Hepatocyte (in vitro differentiated cells): Measurements from ENCODE around the gene ADCY1.

Experiments
- EZH2 ChIP-seq: fragments of 200-600 bp; sonication (generic); IDR thresholded peaks from 2 replicates; pipeline ENCODE4 v1.6.1; 2016; ENCODE audit warnings: antibody characterized with exemption, mild to moderate bottlenecking, borderline replicate concordance
- EZH2phosphoT487 ChIP-seq: fragments of 200-600 bp; sonication (generic); IDR thresholded peaks from one replicate; pipeline ENCODE4 v1.6.1; 2018; ENCODE audit warnings: antibody characterized with exemption, mild to moderate bottlenecking, low read depth, moderate library complexity; ENCODE audit not compliant: unreplicated experiment, severe bottlenecking
- TF ChIP-seq, protein P1 (sequence below): fragments of 200-600 bp; sonication (generic); IDR thresholded peaks from 2 replicates; pipeline ENCODE4 v1.5.1; 2016; ENCODE audit warnings: antibody characterized with exemption, mild to moderate bottlenecking; ENCODE audit not compliant: poor library complexity

DNA sequence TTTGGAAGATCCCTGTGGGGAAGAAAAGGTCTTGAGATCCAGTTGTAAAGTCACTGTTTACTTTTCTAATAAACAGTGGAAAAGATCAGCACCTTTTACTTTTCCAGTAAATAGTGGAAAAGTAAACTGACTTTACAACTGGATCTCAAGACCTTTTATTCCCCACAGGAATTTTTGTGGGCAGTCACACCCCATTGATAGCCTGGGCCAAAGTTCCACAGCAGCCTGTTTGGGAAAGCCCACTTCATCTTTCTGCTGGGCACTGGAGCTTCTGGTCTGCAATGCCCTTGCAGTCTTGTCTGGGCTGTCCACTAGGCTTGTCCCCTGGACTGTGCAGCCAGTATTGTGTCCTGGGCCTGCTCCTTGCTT lies 50.2 kb downstream of the ADCY1 start:
- TF ChIP-seq, protein P1, sequence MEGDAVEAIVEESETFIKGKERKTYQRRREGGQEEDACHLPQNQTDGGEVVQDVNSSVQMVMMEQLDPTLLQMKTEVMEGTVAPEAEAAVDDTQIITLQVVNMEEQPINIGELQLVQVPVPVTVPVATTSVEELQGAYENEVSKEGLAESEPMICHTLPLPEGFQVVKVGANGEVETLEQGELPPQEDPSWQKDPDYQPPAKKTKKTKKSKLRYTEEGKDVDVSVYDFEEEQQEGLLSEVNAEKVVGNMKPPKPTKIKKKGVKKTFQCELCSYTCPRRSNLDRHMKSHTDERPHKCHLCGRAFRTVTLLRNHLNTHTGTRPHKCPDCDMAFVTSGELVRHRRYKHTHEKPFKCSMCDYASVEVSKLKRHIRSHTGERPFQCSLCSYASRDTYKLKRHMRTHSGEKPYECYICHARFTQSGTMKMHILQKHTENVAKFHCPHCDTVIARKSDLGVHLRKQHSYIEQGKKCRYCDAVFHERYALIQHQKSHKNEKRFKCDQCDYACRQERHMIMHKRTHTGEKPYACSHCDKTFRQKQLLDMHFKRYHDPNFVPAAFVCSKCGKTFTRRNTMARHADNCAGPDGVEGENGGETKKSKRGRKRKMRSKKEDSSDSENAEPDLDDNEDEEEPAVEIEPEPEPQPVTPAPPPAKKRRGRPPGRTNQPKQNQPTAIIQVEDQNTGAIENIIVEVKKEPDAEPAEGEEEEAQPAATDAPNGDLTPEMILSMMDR: no peak
- TF ChIP-seq EZH2 (no peak), EZH2phosphoT487 (peak; percentile 52)
